Measurements from ENCODE around the gene DKK1. TPM values are rescaled to one million over a fixed set of nuclear protein-coding genes. Genes with fewer than 3 reads are reported as not detected.

The DKK1 gene, protein sequence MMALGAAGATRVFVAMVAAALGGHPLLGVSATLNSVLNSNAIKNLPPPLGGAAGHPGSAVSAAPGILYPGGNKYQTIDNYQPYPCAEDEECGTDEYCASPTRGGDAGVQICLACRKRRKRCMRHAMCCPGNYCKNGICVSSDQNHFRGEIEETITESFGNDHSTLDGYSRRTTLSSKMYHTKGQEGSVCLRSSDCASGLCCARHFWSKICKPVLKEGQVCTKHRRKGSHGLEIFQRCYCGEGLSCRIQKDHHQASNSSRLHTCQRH
- total RNA-seq (not detected), polyA plus RNA-seq (not detected)

DNA sequence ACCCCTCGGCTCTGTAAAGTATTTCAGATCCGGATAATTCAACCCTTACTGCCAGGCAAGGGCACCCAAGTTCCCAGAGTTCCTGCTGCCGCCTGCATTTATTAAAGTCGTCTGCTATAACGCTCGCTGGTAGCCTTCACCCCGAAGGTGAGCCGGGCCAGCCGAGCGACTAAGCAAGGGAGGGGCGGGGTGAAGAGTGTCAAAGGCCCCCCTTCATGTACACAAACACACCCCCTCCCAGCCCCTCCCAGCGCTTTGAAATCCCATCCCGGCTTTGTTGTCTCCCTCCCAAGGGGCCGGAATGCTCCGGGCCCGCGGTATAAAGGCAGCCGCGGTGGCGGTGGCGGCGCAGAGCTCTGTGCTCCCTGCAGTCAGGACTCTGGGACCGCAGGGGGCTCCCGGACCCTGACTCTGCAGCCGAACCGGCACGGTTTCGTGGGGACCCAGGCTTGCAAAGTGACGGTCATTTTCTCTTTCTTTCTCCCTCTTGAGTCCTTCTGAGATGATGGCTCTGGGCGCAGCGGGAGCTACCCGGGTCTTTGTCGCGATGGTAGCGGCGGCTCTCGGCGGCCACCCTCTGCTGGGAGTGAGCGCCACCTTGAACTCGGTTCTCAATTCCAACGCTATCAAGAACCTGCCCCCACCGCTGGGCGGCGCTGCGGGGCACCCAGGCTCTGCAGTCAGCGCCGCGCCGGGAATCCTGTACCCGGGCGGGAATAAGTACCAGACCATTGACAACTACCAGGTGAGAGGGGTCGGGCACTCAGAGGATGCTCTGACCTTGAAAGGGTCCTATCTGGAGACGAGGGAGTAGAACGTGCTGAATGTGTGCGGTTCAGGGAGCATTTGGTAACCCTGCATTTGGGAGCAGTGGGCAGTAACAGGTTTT, at the start of gene DKK1:
Gene DKK1, plus strand, starts transcription at position 349 of the 889 bp plus-strand sequence. Its CDS starts 154 bp downstream, at position 503.
- CTCF ChIA-PET, result interaction anchor here (0.8 kb wide), 1 partner anchor 1349 kb away, joined by 3 read pairs; no protein-coding TSS in a partner anchor

DNA sequence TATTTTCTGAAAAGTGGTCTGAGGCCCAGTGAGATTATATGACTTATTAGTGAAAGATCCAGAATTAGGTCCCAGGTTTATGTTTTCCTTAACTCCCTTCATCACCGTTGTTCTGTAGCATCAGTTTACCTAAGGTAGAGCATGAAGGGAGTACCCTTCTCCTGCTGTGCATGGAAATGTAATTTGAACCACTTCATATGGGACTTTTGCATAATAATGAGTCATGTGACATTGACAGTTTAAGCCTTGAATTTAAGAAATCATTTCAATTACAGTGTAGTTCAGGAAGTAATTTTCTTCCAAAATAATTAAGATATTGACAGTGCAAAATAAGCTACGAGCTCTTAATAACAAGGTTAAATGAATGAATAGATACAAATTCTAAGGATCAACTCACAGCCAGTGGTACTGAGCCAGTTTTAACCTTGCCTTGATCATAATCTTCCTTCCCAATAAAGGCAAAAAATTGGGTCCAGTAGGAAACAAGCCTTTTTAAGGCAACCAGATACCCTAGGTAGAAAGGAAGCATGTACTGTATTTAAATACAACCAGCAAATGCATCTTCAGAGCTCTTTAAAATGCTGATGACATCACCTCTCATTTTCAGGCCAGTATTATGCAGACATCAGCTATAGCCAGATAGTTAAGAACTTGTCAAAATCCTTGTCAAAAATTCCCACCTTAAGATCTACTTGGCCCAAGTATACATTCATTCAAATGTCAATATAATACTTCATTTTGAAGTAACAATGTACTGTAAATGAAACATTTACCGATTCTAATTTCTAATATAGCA, 48.8 kb upstream of the DKK1 start:
- H3K27me3 ChIP-seq (ENCODE audit: insufficient read depth, low read length, poor library complexity, severe bottlenecking), result no peaks in the 10 kb centered on the region
- H3K4me3 ChIP-seq (ENCODE audit: low read length), result no peak overlapping the region
- ChIA-PET POLR2A (no interaction called here), CTCF (no interaction called here)
- no peak for DNase-seq
- Mint-ChIP-seq H3K36me3 (no peaks in the 10 kb centered on the region), H3K9me3 (peaks cover 0 to 5% (median 0%) of the 10 kb centered on the region in 5 donors), H3K27ac (no peak overlapping the region), H3K27me3 (no peaks in the 10 kb centered on the region), H3K4me1 (no peaks in the 10 kb centered on the region), H3K4me3 (no peak overlapping the region)
- no peaks in the 10 kb centered on the region for H3K9me3 ChIP-seq (ENCODE audit: low read length)
- no peaks in the 10 kb centered on the region for H3K36me3 ChIP-seq (ENCODE audit: insufficient read depth, low read length)
- H3K4me1 ChIP-seq (ENCODE audit: insufficient read depth, low read length), result no peaks in the 10 kb centered on the region
- H3K27ac ChIP-seq (ENCODE audit: low read depth, low read length), result no peak overlapping the region

More for the DNA sequence above, at the start of gene DKK1:
- H3K27ac ChIP-seq (ENCODE audit: low read depth, low read length), result no peak within 1 kb of the TSS
- H3K36me3 ChIP-seq (ENCODE audit: insufficient read depth, low read length), result no peaks in the 10 kb centered on the region
- Mint-ChIP-seq H3K9me3 (peaks cover 4 to 14% (median 5%) of the 10 kb centered on the region in 5 donors), H3K27me3 (peaks cover 7 to 42% of the 10 kb centered on the region in 2 donors), H3K27ac (peak within 1 kb of the TSS in 1 of 8 donors; percentile 34), H3K4me1 (peaks cover 0 to 7% (median 6%) of the 10 kb centered on the region in 3 donors), H3K36me3 (no peaks in the 10 kb centered on the region), H3K4me3 (peak within 1 kb of the TSS in 1 of 7 donors; percentile 6)
- H3K4me3 ChIP-seq (ENCODE audit: low read length), result no peak within 1 kb of the TSS
- POLR2A ChIA-PET, result no interaction called here
- no peaks in the 10 kb centered on the region for H3K4me1 ChIP-seq (ENCODE audit: insufficient read depth, low read length)
- H3K27me3 ChIP-seq (ENCODE audit: insufficient read depth, low read length, poor library complexity, severe bottlenecking), result peaks cover 8% of the 10 kb centered on the region
- no peak for DNase-seq
- no peaks in the 10 kb centered on the region for H3K9me3 ChIP-seq (ENCODE audit: low read length)

DNA sequence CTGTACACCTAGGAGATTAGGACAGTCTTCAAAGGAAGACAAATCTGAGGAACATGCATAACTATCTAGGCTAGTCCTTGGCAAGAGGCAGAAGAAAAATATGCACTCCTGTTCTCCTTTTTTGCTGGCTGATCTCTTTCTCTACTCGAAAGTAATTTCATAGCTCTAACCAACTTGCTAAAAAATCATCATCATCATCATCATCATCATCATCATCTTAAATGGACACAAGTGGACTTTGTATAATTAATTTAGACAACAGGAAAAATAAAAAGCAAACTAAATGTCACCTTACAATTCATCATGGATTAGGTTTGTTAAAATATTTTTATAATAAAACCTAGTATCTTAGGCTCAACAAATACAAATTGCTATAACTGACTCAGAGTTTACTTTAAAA, 47.2 kb upstream of the DKK1 start:
- Histone ChIP-seq H3K36me3 (ENCODE audit: insufficient read depth, low read length) (no peaks in the 10 kb centered on the region), H3K9me3 (ENCODE audit: low read length) (no peaks in the 10 kb centered on the region), H3K27ac (ENCODE audit: low read depth, low read length) (no peak overlapping the region), H3K4me1 (ENCODE audit: insufficient read depth, low read length) (no peaks in the 10 kb centered on the region), H3K4me3 (ENCODE audit: low read length) (no peak overlapping the region), H3K27me3 (ENCODE audit: insufficient read depth, low read length, poor library complexity, severe bottlenecking) (no peaks in the 10 kb centered on the region)
- no peak overlapping the region for H3K4me3 Mint-ChIP-seq
- ChIA-PET CTCF (no interaction called here), POLR2A (no interaction called here)
- H3K27ac Mint-ChIP-seq, result no peak overlapping the region
- no peaks in the 10 kb centered on the region for H3K27me3 Mint-ChIP-seq
- peaks cover 0 to 5% (median 0%) of the 10 kb centered on the region in 5 donors for H3K9me3 Mint-ChIP-seq
- H3K36me3 Mint-ChIP-seq, result no peaks in the 10 kb centered on the region
- no peaks in the 10 kb centered on the region for H3K4me1 Mint-ChIP-seq
- no peak for DNase-seq

DNA sequence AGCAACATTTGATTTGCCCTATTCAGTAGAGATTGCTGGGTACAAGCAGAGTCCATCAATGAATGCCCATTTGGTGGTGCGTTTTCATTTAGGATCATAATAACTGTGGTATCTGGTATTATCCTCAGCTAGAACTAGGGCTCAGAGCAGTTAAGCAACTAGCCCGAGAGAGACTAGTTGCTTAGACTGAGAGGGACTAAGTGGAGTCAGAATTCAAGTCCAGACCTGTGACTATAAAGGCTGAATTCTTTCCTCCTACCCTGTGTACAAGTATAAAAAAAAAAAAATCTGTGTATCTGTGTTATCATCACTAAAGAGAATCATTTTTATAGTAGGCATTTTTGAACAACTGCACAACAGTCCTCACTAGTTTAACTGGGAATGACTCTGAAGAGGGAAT, 45.3 kb upstream of the DKK1 start:
- no peaks in the 10 kb centered on the region for H3K36me3 Mint-ChIP-seq
- H3K27me3 ChIP-seq (ENCODE audit: insufficient read depth, low read length, poor library complexity, severe bottlenecking), result no peaks in the 10 kb centered on the region
- H3K36me3 ChIP-seq (ENCODE audit: insufficient read depth, low read length), result no peaks in the 10 kb centered on the region
- no peaks in the 10 kb centered on the region for H3K27me3 Mint-ChIP-seq
- H3K4me3 ChIP-seq (ENCODE audit: low read length), result no peak overlapping the region
- CTCF ChIA-PET, result no interaction called here
- no peaks in the 10 kb centered on the region for H3K4me1 Mint-ChIP-seq
- H3K9me3 Mint-ChIP-seq, result peaks cover 0 to 7% (median 0%) of the 10 kb centered on the region in 5 donors
- DNase-seq, result no peak
- H3K27ac Mint-ChIP-seq, result no peak overlapping the region
- no peaks in the 10 kb centered on the region for H3K9me3 ChIP-seq (ENCODE audit: low read length)
- POLR2A ChIA-PET, result no interaction called here
- no peaks in the 10 kb centered on the region for H3K4me1 ChIP-seq (ENCODE audit: insufficient read depth, low read length)
- H3K27ac ChIP-seq (ENCODE audit: low read depth, low read length), result no peak overlapping the region
- no peak overlapping the region for H3K4me3 Mint-ChIP-seq

DNA sequence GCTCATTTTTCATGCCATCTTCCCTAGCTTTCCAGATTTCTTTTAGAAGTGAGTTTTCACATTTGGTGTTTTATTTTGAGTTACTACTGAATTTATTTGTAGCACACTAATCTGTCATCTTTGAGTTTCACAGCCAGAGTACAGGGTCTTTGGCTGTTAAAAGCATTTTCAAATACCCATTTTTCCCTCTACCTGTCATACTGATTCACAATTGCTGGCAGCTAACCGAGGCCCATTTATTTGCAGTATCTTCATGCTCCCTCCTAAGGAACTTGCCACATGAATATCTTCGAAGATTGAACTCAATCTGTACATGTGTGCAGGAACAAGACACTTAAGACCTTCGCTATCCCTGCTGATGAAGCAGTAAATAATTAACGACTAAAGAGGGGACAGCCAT, 44.8 kb upstream of the DKK1 start:
- Histone ChIP-seq H3K27ac (ENCODE audit: low read depth, low read length) (no peak overlapping the region), H3K36me3 (ENCODE audit: insufficient read depth, low read length) (no peaks in the 10 kb centered on the region), H3K9me3 (ENCODE audit: low read length) (no peaks in the 10 kb centered on the region), H3K27me3 (ENCODE audit: insufficient read depth, low read length, poor library complexity, severe bottlenecking) (no peaks in the 10 kb centered on the region), H3K4me3 (ENCODE audit: low read length) (no peak overlapping the region), H3K4me1 (ENCODE audit: insufficient read depth, low read length) (no peaks in the 10 kb centered on the region)
- H3K36me3 Mint-ChIP-seq, result no peaks in the 10 kb centered on the region
- DNase-seq, result no peak
- H3K27ac Mint-ChIP-seq, result no peak overlapping the region
- H3K27me3 Mint-ChIP-seq, result no peaks in the 10 kb centered on the region
- H3K4me3 Mint-ChIP-seq, result no peak overlapping the region
- POLR2A ChIA-PET, result no interaction called here
- H3K9me3 Mint-ChIP-seq, result peaks cover 0 to 7% (median 0%) of the 10 kb centered on the region in 5 donors
- H3K4me1 Mint-ChIP-seq, result no peaks in the 10 kb centered on the region
- CTCF ChIA-PET, result no interaction called here

DNA sequence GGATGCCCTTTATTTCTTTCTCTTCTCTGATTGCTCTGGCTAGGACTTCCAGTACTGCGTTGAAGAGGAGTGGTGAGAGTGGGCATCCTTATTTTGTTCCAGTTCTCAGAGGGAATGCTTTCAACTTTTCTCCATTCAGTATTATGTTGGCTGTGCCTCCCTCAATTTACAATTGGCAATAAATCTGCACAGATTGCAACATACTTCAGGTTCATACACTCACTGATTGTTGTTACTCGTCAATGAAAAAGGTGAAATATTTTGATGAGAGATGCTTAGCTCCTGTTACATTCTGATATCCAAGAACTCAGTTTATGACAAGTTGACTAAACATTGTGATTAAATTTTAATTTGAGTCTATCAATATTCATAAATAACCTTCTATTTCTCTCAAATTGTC, 37.9 kb upstream of the DKK1 start:
- no peaks in the 10 kb centered on the region for H3K36me3 Mint-ChIP-seq
- H3K4me1 Mint-ChIP-seq, result no peaks in the 10 kb centered on the region
- Histone ChIP-seq H3K27ac (ENCODE audit: low read depth, low read length) (no peak overlapping the region), H3K9me3 (ENCODE audit: low read length) (no peaks in the 10 kb centered on the region), H3K36me3 (ENCODE audit: insufficient read depth, low read length) (no peaks in the 10 kb centered on the region), H3K4me1 (ENCODE audit: insufficient read depth, low read length) (no peaks in the 10 kb centered on the region), H3K27me3 (ENCODE audit: insufficient read depth, low read length, poor library complexity, severe bottlenecking) (no peaks in the 10 kb centered on the region), H3K4me3 (ENCODE audit: low read length) (no peak overlapping the region)
- H3K4me3 Mint-ChIP-seq, result no peak overlapping the region
- CTCF ChIA-PET, result no interaction called here
- H3K9me3 Mint-ChIP-seq, result peaks cover 3 to 20% (median 8%) of the 10 kb centered on the region in 5 donors
- H3K27me3 Mint-ChIP-seq, result no peaks in the 10 kb centered on the region
- no peak overlapping the region for H3K27ac Mint-ChIP-seq
- DNase-seq, result no peak
- POLR2A ChIA-PET, result no interaction called here

DNA sequence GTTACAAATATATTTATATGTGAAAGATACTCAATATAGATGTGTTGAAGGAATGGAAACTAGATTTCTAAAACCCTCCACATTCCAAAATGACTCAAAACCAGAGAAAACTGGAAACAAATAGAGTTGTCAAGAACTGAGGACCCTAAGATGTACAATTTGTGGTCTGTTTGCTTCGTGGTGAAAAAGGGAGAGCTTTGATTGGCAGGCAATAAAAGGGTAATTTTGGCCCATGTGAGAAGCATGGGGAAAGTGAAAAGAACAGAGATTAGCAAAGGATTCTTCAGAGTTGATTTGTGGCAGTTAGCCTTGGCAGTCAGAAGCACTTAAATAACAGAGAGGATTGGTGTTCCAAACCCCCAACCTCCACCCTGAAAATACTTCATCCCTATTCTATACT, 37.1 kb upstream of the DKK1 start:
- POLR2A ChIA-PET, result no interaction called here
- Mint-ChIP-seq H3K27ac (no peak overlapping the region), H3K9me3 (peaks cover 3 to 20% (median 8%) of the 10 kb centered on the region in 5 donors), H3K36me3 (no peaks in the 10 kb centered on the region), H3K27me3 (no peaks in the 10 kb centered on the region), H3K4me1 (no peaks in the 10 kb centered on the region), H3K4me3 (no peak overlapping the region)
- H3K9me3 ChIP-seq (ENCODE audit: low read length), result no peaks in the 10 kb centered on the region
- H3K4me1 ChIP-seq (ENCODE audit: insufficient read depth, low read length), result no peaks in the 10 kb centered on the region
- H3K27me3 ChIP-seq (ENCODE audit: insufficient read depth, low read length, poor library complexity, severe bottlenecking), result no peaks in the 10 kb centered on the region
- no peak overlapping the region for H3K4me3 ChIP-seq (ENCODE audit: low read length)
- DNase-seq, result no peak
- CTCF ChIA-PET, result no interaction called here
- H3K27ac ChIP-seq (ENCODE audit: low read depth, low read length), result no peak overlapping the region
- no peaks in the 10 kb centered on the region for H3K36me3 ChIP-seq (ENCODE audit: insufficient read depth, low read length)

DNA sequence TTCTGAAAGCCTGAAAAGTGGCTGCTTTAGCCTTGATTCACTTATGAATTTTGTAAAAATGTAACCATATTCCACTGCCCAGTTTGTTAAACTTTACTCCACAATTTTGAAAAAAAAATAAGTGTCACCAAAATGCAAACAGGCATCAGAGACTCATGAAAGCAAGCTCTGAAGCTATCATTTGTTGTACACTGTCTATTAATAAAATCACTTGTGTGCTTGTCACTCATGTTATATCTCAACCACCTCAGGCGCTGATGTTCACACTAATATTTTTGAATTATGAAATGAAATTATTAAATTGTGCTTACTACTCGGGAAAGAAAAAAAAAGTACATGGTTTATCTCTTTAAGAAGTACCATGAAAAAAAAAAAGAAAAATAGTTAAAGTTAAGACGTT, 34.5 kb upstream of the DKK1 start:
- Mint-ChIP-seq H3K4me1 (no peaks in the 10 kb centered on the region), H3K4me3 (no peak overlapping the region), H3K36me3 (no peaks in the 10 kb centered on the region), H3K9me3 (peaks cover 3 to 19% (median 4%) of the 10 kb centered on the region in 5 donors), H3K27me3 (no peaks in the 10 kb centered on the region), H3K27ac (no peak overlapping the region)
- no peak overlapping the region for H3K4me3 ChIP-seq (ENCODE audit: low read length)
- no peaks in the 10 kb centered on the region for H3K9me3 ChIP-seq (ENCODE audit: low read length)
- H3K27ac ChIP-seq (ENCODE audit: low read depth, low read length), result no peak overlapping the region
- H3K36me3 ChIP-seq (ENCODE audit: insufficient read depth, low read length), result no peaks in the 10 kb centered on the region
- no peaks in the 10 kb centered on the region for H3K27me3 ChIP-seq (ENCODE audit: insufficient read depth, low read length, poor library complexity, severe bottlenecking)
- ChIA-PET POLR2A (no interaction called here), CTCF (no interaction called here)
- no peak for DNase-seq
- H3K4me1 ChIP-seq (ENCODE audit: insufficient read depth, low read length), result no peaks in the 10 kb centered on the region

All from CD8-positive, alpha-beta memory T cell (primary cell).